NCI-H345 treated with DMSO at 0.1 percent for 48 hours (cell line): ENCODE results near the gene ZSCAN22.
"Not testable (repeated sequence)": the region's sequence is repeated elsewhere in the genome, so short reads cannot be mapped to it uniquely, and the experiment has no call there.

Source experiments
- DNase-seq: peaks from one replicate; lab custom pipeline; 2025; ENCODE audit not compliant: unreplicated experiment; lab: John Stamatoyannopoulos, UW

ZSCAN22 gene

DNA sequence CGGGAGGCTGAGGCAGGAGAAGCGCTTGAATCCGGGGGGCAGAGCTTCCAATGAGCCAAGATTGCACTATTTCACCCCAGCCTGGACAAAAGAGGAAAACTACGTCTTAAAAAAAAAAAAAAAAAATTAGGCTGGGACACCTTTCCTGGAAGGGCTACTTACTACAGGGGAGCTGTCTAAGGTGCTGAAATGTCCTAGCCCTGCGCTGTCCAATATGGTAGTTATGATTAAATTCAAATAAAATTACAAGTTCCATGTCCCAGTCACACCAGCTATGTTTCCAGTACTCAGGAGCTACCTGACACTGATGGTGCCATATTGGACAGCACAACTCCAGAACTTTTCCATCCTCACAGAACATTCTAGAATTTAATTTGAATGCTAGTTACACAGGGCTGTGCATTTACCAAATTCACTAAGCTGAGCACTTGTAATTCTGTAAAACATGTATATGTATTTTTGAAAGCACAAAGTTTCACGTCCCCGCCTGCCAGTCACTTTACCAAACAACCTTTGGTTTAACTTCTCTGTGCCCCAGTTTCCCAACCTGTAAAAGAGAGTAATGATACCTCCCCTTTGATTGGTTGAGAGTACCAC, 9.2 kb upstream of the ZSCAN22 start:
- DNase-seq: no peak

DNA sequence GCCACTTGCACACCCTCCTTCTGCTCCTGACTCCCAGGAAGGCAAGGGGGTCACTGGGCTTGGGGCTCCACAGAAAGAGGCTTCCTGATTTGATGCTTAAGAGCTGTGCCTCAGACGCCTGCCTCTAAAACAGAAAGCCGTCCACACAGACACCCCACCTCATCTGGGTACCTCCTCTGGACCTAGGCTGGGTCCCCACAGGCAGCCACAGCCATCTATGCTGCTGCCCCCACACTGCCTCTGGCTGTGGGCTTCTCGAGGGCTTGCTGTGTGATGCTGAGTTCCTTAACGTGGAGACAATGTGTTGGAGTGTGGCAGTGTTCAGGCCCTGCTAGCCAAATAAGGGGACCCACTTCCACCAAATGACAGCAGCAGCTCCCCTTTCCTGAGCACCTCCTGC, 8.5 kb upstream of the ZSCAN22 start:
- DNase-seq: no peak

DNA sequence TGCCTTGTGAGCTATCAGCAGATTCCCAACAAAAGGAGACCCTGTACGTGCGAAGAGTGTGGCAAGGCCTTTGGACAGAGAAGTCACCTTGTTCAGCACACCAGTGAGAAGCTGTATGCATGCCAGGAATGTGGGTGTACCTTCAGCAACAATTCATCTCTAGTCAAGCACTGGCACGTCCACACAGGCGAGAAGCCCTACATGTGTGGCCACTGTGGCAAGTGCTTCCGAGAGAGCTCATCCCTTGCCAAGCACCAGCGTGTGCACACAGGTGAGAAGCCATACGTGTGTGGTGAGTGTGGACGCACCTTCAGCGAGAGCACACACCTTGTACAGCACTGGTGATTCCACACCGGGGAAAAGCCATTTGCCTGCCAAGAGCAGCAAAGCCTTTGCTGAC, 7.6 kb upstream of the ZSCAN22 start:
- DNase-seq: no peak

DNA sequence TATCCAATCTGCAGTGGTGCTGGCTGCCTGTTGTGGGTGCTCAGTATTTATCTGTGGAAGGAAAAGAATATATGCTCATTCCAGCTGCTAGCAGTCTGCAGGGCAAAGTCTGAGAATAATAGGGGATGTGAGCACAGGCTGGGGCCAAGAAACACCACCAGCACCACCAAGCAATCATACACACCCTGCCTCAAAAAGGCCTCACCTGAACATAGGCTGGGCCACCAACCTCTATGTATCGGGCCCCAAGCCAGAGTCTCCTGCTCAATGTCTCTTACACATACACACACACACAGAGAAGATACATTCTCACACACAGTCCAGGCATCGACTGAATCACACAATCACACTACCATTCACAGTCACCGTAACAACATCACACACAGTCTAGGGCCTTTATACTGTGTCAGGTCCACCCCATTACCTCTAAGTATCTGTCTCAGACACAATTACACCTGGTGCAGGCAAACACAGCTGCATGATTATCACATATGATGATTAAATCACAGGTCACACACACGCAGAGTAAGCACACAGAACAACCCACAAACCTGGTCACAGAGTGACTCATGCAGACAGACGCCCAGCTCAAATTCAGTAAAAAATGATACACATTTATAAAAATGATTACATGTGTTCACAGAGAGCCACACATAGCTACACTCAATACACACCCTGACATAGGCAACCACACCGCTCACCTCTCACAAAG, 1.3 kb upstream of the ZSCAN22 start:
- no peak for DNase-seq

DNA sequence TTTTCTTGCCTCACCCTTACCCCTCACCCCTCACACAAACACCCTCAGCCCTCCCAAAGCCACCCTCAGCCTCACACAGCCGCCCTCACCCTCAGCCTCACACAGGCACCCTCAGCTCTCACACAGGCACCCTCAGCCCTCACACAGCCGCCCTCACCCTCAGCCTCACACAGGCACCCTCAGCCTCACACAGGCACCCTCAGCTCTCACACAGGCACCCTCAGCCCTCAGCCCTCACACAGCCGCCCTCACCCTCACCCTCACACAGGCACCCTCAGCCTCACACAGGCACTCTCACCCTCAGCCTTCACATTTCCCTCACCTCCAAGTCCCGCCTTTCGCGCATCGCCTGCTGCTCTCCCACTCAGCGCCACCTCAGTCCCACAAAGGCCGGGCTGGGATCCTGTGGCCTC, 287 bp upstream of the ZSCAN22 start:
- DNase-seq: no peak

DNA sequence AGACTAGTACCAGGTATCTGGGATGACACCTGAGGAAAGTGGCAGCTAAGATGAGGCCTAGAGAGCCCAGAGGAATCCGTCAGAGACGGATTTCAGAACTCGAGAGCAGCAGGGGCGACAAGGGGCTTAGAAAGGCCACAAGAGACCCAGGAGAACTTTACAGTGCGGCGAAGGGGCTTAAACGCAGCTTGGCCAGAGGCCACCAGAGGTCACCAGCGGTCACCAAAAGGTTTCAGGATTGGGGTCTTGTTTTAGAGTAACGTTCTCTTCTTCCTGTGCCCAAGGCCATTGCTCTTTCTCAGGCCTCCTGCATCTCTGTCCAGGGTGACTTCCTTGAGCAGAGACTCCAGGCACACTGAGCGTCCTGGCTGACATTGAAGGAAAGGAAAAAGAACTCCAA, 2.2 kb downstream of the ZSCAN22 start:
- DNase-seq: no peak

DNA sequence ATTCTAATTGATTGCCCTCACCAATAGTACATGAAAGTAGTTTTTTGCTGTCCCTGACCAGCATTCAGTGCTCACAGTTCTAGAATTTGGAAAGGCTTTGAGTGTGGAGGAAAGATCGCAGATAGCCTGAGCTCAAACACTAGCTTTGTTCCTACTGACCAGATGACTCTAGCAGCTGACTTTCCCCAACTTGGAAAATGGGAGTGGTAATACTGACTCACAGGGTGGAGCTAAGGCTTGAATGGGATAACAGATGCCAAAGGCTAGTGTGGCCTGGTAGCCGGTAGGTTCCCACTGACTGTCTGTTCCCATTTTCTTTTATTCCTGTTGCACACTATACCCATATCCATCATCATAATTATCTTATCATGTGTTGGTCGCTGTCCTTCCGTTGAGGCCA, 3.7 kb downstream of the ZSCAN22 start:
- no peak for DNase-seq

DNA sequence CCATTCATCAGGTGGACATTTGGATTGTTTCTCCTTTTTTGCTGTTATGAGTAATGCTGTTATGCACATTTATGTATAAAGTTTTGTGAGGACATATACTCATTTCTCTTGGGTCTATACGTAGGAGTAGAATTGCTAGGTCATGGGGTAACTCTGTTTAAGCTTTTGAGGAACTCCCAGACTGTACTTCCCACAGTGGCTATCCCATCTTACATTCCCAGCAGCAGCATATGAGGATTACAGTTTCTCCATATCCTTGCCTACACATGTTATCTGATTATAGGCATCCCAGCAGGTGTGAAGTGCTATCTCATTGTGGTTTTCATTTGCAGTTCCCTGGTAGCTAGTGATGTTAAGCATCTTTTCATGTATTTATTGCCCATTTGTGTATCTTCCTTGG, 5.9 kb downstream of the ZSCAN22 start:
- DNase-seq: no peak

DNA sequence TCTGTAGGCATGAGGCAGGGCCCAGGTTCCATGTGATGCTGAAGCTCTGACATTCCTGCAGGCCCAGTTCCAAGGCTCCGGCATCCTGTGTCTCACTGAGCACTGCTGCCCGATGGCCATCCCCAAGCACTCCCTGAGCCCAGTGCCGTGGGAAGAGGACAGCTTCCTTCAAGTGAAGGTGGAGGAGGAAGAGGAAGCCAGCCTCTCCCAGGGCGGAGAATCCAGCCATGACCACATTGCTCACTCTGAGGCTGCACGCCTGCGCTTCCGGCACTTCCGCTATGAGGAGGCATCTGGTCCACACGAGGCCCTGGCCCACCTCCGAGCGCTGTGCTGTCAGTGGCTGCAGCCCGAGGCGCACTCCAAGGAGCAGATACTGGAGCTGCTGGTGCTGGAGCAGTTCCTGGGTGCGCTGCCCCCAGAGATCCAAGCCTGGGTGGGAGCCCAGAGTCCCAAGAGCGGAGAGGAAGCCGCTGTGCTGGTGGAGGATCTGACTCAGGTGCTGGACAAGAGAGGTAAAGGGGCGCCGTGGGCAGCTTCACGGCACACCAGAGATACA, 8.0 kb downstream of the ZSCAN22 start:
- no peak for DNase-seq

DNA sequence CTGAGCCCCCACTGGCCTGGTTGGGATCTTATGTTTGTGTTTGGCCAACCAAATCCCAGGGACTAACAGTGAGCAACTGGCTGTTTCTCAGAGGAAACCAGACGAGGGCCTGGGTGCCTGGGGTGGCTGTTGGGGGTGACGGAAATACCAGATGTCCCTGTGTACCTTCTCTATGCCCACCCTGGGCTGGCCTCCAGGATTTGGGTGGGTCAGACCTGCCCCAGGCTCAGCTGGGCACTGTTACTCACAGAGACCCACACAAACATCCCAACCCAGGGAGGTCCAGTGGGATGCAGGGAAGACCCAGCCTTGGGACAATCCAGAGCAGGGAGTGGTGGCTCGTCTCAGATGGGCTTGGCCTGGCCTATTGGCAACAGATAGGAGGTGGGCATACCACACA, 8.8 kb downstream of the ZSCAN22 start:
- no peak for DNase-seq

DNA sequence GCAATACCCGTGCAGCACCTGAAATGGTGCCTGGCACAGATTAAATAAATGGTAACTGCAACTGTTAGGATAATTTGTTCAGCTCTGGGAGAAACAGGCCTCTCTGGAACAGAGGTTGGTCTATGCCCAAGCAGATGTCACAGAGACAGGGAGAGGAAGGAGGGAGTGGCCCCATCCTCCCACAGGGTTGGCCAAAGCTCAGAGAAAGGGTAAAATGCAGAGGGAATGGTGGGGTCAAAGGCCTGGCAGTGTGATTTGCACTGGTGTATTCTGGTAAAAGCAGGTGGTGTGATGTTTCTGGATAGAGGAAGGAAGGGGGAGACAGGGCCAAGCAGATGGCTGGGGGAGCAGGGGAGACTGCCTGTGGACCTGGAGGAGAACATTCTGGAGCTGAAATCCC, 9.4 kb downstream of the ZSCAN22 start:
- DNase-seq: no peak

DNA sequence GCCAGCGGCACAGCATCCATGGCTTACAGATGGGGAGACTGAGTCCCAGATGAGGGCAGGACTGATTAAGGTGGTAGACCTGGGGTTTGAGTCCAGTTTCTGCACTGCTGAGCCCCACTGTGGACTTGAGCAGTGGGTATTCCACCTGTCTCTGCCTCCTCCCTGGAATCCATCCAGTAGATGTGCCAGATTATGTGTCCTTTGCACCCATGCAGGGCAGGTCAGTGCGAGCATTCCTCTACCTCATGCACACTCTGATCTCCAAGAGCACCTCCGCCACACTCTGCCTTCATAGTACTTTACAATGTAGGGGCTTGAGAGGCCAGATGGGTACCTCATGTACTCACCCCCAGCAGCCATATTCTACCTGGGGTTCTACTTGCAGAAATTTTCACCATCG, 10.0 kb downstream of the ZSCAN22 start:
- no peak for DNase-seq

DNA sequence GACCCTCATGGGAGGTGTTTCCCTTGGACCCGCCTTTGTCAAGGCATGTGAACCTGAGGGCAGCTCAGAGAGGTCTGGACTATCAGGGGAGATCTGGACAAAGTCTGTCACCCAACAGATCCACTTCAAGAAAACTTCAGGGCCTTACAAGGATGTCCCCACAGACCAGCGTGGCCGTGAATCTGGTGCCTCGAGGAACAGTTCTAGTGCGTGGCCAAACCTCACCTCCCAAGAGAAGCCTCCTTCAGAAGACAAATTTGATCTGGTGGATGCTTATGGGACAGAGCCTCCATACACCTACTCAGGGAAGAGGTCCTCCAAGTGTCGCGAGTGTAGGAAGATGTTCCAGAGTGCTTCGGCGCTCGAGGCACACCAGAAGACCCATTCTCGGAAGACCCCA, 11.5 kb downstream of the ZSCAN22 start:
- DNase-seq: no peak

DNA sequence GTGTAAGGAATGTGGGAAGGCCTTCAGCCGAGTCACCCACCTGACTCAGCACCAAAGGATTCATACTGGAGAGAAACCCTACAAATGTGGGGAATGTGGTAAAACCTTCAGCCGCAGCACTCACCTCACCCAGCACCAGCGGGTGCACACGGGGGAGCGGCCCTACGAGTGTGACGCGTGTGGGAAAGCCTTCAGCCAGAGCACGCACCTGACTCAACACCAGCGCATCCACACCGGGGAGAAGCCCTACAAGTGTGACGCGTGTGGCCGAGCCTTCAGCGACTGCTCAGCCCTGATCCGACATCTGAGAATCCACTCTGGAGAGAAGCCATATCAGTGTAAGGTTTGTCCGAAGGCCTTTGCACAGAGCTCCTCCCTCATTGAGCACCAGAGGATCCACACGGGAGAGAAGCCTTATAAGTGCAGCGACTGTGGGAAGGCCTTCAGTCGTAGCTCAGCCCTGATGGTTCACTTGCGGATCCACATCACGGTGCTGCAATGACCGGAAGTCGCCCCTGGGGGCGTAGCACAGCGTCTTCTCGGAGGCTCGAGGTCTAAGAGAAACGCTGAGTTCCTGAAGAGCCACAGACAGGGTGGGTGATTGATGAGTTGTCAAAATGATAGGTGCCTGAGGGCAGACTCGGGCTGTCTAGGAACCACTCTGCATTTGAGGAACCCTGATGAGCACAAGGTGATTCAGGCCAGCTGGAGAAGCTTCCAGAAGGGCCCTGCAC, 12.2 kb downstream of the ZSCAN22 start:
- no peak for DNase-seq

DNA sequence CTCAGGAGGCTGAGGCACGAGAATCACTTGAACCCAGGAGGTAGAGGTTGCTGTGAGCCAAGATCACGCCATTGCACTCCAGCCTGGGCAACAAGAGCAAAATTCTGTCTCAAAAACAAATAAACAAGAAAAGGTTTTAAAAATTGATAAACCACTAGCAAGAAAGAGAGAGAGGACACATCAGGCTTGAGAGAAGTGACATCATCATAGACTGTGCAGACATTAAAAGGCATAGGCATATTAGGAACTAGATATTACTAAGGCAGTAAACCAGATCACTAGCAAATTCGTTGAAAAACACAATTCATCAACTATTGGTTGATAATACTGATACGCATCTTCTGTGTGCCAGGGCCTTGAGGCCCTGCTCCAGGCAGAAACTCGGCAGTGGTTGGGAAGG, 18.8 kb downstream of the ZSCAN22 start:
- no peak for DNase-seq

DNA sequence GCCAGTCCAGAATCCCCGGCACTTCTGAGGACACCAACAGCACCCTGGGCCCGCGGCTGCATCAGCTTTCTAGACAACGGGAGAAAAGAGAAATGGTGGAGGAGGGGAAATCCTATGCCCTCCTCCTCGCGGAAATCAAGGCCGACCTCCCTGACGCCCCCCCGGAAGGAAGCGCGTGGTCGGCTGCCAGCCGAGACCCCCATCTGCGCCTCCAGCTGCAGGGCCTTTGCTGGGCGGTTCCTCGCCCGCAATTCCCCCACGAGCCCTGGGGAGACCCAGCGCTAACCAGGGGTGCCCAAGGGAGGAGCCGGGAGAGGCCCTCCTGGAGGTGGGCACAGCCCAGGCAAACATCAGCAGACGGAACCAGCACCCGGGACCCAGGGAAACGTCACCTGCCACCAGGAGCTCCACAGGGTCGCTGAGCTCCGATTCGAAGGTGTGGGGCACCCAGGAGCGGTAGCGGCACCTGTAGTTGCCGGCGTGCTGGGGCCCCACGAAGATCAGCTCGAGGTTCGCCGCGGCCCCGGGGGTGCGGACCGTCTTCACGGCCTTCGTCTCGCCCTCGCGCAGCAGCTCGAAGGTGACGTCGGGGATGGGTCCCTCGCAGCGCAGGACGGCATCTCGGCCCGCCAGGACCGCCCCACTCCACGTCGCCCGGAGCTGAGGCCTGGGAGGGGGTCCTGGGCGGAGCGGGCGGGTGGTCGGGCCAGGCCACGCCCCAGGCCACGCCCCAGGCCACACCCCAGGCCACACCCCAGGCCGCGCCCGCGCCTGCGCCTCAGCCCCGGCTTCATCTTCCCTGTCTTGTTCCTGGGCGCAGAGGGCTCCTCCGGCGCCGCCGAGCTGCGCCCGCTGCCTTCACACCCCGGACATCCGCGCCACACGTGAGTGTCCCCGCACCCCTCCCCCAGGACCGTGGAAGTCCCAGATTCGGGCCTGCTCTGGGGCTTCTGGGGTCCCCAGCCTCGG, 20.5 kb downstream of the ZSCAN22 start:
- DNase-seq: peak; percentile 37

DNA sequence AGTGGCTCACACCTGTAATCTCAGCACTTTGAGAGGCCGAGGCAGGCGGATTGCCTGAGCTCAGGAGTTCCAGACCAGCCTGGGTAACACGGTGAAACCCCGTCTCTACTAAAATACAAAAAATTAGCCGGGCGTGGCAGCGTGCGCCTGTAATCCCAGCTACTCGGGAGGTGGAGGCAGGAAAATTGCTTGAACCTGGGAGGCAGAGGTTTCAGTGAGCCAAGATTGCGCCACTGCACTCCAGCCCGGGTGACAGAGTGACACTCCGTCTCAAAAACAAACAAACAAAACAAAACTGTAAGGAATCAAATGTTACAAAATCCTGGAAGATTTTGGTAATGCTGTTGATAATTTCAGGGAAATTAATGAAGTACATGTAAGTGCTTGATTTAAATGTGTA, 21.3 kb downstream of the ZSCAN22 start:
- DNase-seq: not testable (repeated sequence)

DNA sequence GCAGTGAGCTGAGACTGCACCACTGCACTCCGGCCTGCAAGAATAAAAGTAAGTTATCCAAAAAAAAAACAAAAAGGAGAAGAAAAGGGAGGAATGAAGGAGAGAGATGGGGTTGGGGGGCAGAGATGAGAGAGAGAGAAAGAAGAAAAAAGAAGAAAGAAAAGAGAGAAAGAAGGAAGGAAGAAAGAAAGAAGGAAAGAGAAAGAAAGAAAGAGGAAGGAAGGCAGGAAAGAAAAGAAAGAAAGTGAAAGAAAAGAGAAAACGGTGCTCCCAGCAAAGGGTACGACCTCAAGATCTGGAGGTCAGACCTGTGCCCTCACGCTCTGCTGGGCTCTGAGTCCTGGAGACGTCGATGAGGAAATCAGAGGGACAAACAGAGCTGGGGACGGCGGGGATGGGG, 22.8 kb downstream of the ZSCAN22 start:
- DNase-seq: no peak

DNA sequence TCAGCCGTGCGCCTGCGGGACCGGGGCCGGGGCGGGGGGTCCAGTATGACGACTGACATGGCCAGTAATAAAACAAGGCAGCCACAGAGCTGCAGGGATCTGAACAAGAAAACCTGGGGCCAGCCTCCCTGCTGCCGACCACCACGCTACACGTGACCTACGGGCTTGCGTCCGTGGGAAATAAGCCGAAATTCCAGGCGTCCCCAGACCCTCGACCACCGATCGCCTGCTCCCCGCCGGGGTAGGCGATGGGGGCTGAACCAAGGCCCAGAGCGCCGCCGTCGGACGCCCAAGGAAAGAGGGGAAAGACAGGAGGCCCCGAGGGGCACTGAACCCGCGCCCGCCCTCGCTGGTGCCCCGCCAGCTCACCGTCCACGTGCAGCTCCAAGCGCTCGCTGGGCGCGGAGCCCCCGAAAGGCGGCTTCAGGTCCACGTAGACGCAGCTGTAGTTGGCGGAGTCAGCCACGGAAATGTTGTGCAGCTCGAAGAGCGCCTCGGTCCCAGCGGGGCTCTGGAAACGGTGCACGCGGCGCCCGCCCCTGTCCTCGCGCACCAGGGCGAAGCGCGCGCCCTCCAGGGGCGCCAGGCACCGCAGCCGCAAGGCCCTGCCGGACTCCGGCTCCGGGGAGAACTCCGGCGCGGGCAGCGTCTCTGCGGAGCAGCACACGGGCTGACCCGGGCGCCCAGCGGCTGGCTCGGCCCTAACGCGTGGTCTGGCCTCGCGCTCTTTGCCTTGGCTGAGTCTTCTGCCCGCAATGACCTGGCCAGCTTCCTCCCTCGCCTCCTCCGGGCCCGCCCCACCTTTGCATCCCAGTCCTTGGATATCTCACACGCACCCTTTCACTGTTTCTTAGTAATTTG, 23.4 kb downstream of the ZSCAN22 start:
- no peak for DNase-seq
